CD14-positive monocyte (primary cell): Measurements from ENCODE around the gene SETBP1. TPM values are rescaled to one million over a fixed set of nuclear protein-coding genes. Genes with fewer than 3 reads are reported as not detected.
A peak's percentile ranks its signal among the peaks of the same experiment; 100 is the strongest.

Source experiments
- DNase-seq, 3 donors: peaks; one replicate each; pipeline ENCODE4 v3.0.0-alpha.2; 2011 to 2022
- H2AFZ ChIP-seq: 2 replicates; pipeline ENCODE4 v1.6.0; 2012; ENCODE audit warnings: mild to moderate bottlenecking, low read depth, low read length, inconsistent platforms; ENCODE audit not compliant: insufficient read depth, poor library complexity, severe bottlenecking
- H3K27ac ChIP-seq, 2 donors: 1 replicate in 1 of 2; 2 replicates in 1 of 2; pipeline ENCODE4 v1.5.1; 2012 to 2013; ENCODE audit warnings: low read length in 2 of 2, control low read depth in 1 of 2, inconsistent platforms in 1 of 2, low read depth in 1 of 2, mild to moderate bottlenecking in 1 of 2
- H3K27me3 ChIP-seq, 2 donors: one replicate each; pipeline versions ENCODE4 v1.6.0 to v1.6.1; 2011 to 2013; ENCODE audit warnings: low read length in 2 of 2; ENCODE audit not compliant: control insufficient read depth in 2 of 2, insufficient read depth in 2 of 2
- H3K36me3 ChIP-seq, 2 donors: replicated peaks in 1 of 2; 1 replicate in 1 of 2; 2 replicates in 1 of 2; pipeline versions ENCODE4 v1.5.1 to v1.6.1; 2012 to 2013; ENCODE audit warnings: low read length in 2 of 2, control low read depth in 1 of 2, inconsistent platforms in 1 of 2, mild to moderate bottlenecking in 1 of 2; ENCODE audit not compliant: insufficient read depth in 2 of 2, control insufficient read depth in 1 of 2
- H3K4me1 ChIP-seq, 2 donors: 1 replicate in 1 of 2; 2 replicates in 1 of 2; pipeline versions ENCODE4 v1.5.1 to v1.6.1; 2012 to 2013; ENCODE audit warnings: low read length in 2 of 2, control low read depth in 1 of 2, inconsistent platforms in 1 of 2, mild to moderate bottlenecking in 1 of 2, moderate library complexity in 1 of 2; ENCODE audit not compliant: insufficient read depth in 2 of 2, control insufficient read depth in 1 of 2
- H3K4me2 ChIP-seq: replicated peaks from 2 replicates; pipeline ENCODE3; 2012; ENCODE audit warnings: low read length, moderate library complexity, mild to moderate bottlenecking; ENCODE audit not compliant: poor library complexity, severe bottlenecking; ENCODE audit errors: extremely low read depth
- H3K4me3 ChIP-seq, 3 experiments: fragments of 200-600 bp in 1 of 3; sonication (generic) in 1 of 3; replicated peaks in 1 of 3; 1 replicate in 2 of 3; 2 replicates in 1 of 3; pipeline ENCODE4 v1.5.1; 2011 to 2013; ENCODE audit warnings: low read length in 3 of 3, mild to moderate bottlenecking in 3 of 3, control low read depth in 2 of 3, low read depth in 2 of 3, inconsistent platforms in 1 of 3, moderate library complexity in 1 of 3
- H3K79me2 ChIP-seq: 2 replicates; pipeline ENCODE4 v1.6.0; 2012; ENCODE audit warnings: mild to moderate bottlenecking, control low read depth, inconsistent platforms, low read length, moderate library complexity; ENCODE audit not compliant: insufficient read depth
- H3K9ac ChIP-seq: 2 replicates; pipeline ENCODE4 v1.6.0; 2017; ENCODE audit warnings: low read length, mild to moderate bottlenecking; ENCODE audit not compliant: insufficient read depth, poor library complexity, severe bottlenecking
- H3K9me3 ChIP-seq, 2 donors: replicated peaks in 1 of 2; 1 replicate in 1 of 2; 2 replicates in 1 of 2; pipeline versions ENCODE4 v1.5.1 to v1.6.1; 2012 to 2013; ENCODE audit warnings: low read length in 2 of 2, control low read depth in 1 of 2; ENCODE audit not compliant: control insufficient read depth in 1 of 2, insufficient read depth in 1 of 2
- H4K20me1 ChIP-seq: 2 replicates; pipeline ENCODE4 v1.6.0; 2012; ENCODE audit warnings: mild to moderate bottlenecking, low read length, control low read depth, moderate library complexity; ENCODE audit not compliant: insufficient read depth
- H3K27ac Mint-ChIP-seq, 7 donors: one replicate each; pipeline ENCODE4 v1.8.0; 2020; ENCODE audit warnings: mild to moderate bottlenecking in 7 of 7, mixed read lengths in 7 of 7, moderate library complexity in 6 of 7, inconsistent platforms in 2 of 7
- H3K27me3 Mint-ChIP-seq, 3 donors: one replicate each; pipeline ENCODE4 v1.8.0; 2021 to 2022; ENCODE audit warnings: low read depth in 3 of 3, mild to moderate bottlenecking in 3 of 3, mixed read lengths in 3 of 3, moderate library complexity in 3 of 3, inconsistent platforms in 1 of 3
- H3K36me3 Mint-ChIP-seq, 2 donors: one replicate each; pipeline ENCODE4 v1.8.0; 2020; ENCODE audit warnings: mixed read lengths in 2 of 2, inconsistent platforms in 1 of 2, mild to moderate bottlenecking in 1 of 2
- H3K4me1 Mint-ChIP-seq: one replicate; pipeline ENCODE4 v1.8.0; 2020; ENCODE audit warnings: mild to moderate bottlenecking, mixed read lengths
- H3K4me3 Mint-ChIP-seq, 2 donors: one replicate each; pipeline ENCODE4 v1.8.0; 2020; ENCODE audit warnings: mild to moderate bottlenecking in 2 of 2, mixed read lengths in 2 of 2, moderate library complexity in 1 of 2
- H3K9me3 Mint-ChIP-seq, 7 donors: one replicate each; pipeline ENCODE4 v1.8.0; 2020 to 2022; ENCODE audit warnings: mixed read lengths in 7 of 7, mild to moderate bottlenecking in 6 of 7, moderate library complexity in 6 of 7, inconsistent platforms in 2 of 7
- WGBS: methylation state at CpG from one replicate; pipeline ENCODE4 v1.1.5; 2013; ENCODE audit warnings: missing lambda C conversion rate; ENCODE audit not compliant: insufficient coverage; 5-methylcytosine and 5-hydroxymethylcytosine counted together
- intact Hi-C, 2 donors: fragments of 100-400 bp; cut with micrococcal nuclease; formaldehyde crosslinking; loops; one replicate each; pipeline versions ENCODE4 v1.15.0 to v1.15.1; 2023
- polyA plus RNA-seq, 3 donors: library from polyadenylated mRNA; depleted of rRNA in 1 of 3; unstranded in 2 of 3; stranded (reverse) in 1 of 3; fragments of 300-500 nt in 2 of 3; fragments of >200 nt in 1 of 3; fragmentation: Illumina TruSeq in 2 of 3; gene quantifications; 1 replicate in 2 of 3; 2 replicates in 1 of 3; pipeline ENCODE4 v1.2.3, GENCODE V29; 2012 to 2021
- TF ChIP-seq, protein P1 (sequence below): fragments of 200-600 bp; IDR thresholded peaks from one replicate; pipeline ENCODE4 v1.8.0; 2022; ENCODE audit warnings: antibody characterized with exemption, mild to moderate bottlenecking

The SETBP1 gene
- polyA plus RNA-seq, 3 donors, result 0.01 to 1.2 TPM; not detected in 1

DNA sequence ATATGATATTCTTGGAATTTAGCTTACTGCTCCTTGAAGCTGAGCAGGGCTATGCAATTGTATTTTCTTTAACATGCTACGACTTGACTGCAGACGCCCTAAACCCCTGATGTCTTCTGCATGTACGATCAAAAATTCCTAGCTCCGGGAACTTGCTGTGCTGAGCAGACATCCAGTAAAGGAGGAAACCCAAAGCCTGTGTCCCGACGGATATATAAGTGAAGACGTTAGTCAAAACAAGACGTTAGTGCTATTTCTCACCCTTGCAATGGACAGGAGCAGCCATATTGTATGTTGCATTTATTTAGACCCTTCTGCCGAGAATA, 51.5 kb downstream of the SETBP1 start:
- Histone ChIP-seq H4K20me1 (no peaks in the 10 kb centered on the region), H3K27ac (no peak overlapping the region), H2AFZ (no peak overlapping the region), H3K27me3 (peaks cover 93 to 94% of the 10 kb centered on the region in 2 donors), H3K9ac (no peak overlapping the region), H3K79me2 (no peaks in the 10 kb centered on the region), H3K9me3 (peaks cover 0 to 22% of the 10 kb centered on the region in 2 donors), H3K4me3 (no peak overlapping the region), H3K4me2 (no peak overlapping the region), H3K36me3 (no peaks in the 10 kb centered on the region), H3K4me1 (peaks cover 26 to 32% of the 10 kb centered on the region in 2 donors)
- peaks cover 6 to 36% of the 10 kb centered on the region in 2 donors for H3K36me3 Mint-ChIP-seq
- 97% methylated on average over 7 of the region's 9 CpGs for WGBS
- peak overlapping the region in 1 of 2 donors; percentile 79 for H3K4me3 Mint-ChIP-seq
- H3K9me3 Mint-ChIP-seq, result peaks cover 0 to 16% (median 4%) of the 10 kb centered on the region in 7 donors
- no peak for DNase-seq
- peak overlapping the region in 1 of 7 donors; percentile 40 for H3K27ac Mint-ChIP-seq
- TF ChIP-seq, protein P1, sequence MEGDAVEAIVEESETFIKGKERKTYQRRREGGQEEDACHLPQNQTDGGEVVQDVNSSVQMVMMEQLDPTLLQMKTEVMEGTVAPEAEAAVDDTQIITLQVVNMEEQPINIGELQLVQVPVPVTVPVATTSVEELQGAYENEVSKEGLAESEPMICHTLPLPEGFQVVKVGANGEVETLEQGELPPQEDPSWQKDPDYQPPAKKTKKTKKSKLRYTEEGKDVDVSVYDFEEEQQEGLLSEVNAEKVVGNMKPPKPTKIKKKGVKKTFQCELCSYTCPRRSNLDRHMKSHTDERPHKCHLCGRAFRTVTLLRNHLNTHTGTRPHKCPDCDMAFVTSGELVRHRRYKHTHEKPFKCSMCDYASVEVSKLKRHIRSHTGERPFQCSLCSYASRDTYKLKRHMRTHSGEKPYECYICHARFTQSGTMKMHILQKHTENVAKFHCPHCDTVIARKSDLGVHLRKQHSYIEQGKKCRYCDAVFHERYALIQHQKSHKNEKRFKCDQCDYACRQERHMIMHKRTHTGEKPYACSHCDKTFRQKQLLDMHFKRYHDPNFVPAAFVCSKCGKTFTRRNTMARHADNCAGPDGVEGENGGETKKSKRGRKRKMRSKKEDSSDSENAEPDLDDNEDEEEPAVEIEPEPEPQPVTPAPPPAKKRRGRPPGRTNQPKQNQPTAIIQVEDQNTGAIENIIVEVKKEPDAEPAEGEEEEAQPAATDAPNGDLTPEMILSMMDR, result no peak
- peaks cover 55% of the 10 kb centered on the region for H3K4me1 Mint-ChIP-seq
- H3K27me3 Mint-ChIP-seq, result peaks cover 91 to 97% (median 95%) of the 10 kb centered on the region in 3 donors
- intact Hi-C loops, result no loop called here

DNA sequence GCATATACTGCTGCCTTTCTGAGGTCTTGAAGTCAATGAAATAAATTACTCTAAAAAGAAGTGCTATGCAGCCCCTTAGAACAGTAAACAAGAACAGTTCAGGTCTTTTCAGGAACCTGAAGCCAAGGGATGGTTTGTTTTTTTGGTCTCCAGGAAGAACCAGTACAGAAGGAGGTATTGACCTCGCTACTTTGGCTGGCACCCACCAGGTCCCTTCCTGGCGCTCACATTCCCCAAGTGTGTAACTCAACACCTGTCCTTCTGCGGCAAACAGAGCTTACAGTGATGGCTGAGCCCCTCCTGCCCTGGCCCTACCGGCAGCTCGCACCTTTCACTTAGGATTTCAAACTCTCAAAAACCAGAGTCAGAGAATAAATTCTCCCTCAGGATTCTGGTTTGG, 51.9 kb downstream of the SETBP1 start:
- H3K9me3 ChIP-seq, result peaks cover 0 to 22% of the 10 kb centered on the region in 2 donors
- no peak for DNase-seq
- no peaks in the 10 kb centered on the region for H3K36me3 ChIP-seq
- H2AFZ ChIP-seq, result no peak overlapping the region
- no peak overlapping the region for H3K4me2 ChIP-seq
- no peaks in the 10 kb centered on the region for H4K20me1 ChIP-seq
- peaks cover 26 to 32% of the 10 kb centered on the region in 2 donors for H3K4me1 ChIP-seq
- WGBS, result 90% methylated on average over 5 of the region's 5 CpGs
- Mint-ChIP-seq H3K27ac (peak overlapping the region in 1 of 7 donors; percentile 14), H3K36me3 (peaks cover 6 to 36% of the 10 kb centered on the region in 2 donors), H3K4me3 (peak overlapping the region in 1 of 2 donors; percentile 79), H3K4me1 (peaks cover 54% of the 10 kb centered on the region), H3K27me3 (peaks cover 91 to 97% (median 95%) of the 10 kb centered on the region in 3 donors), H3K9me3 (peaks cover 0 to 16% (median 4%) of the 10 kb centered on the region in 7 donors)
- intact Hi-C loops, result no loop called here
- H3K27ac ChIP-seq, result no peak overlapping the region
- no peak overlapping the region for H3K9ac ChIP-seq
- H3K27me3 ChIP-seq, result peaks cover 93 to 94% of the 10 kb centered on the region in 2 donors
- H3K4me3 ChIP-seq, result no peak overlapping the region
- TF ChIP-seq, protein P1, result no peak
- H3K79me2 ChIP-seq, result no peaks in the 10 kb centered on the region
